ENCODE data around the gene PDF.

PDF gene

DNA sequence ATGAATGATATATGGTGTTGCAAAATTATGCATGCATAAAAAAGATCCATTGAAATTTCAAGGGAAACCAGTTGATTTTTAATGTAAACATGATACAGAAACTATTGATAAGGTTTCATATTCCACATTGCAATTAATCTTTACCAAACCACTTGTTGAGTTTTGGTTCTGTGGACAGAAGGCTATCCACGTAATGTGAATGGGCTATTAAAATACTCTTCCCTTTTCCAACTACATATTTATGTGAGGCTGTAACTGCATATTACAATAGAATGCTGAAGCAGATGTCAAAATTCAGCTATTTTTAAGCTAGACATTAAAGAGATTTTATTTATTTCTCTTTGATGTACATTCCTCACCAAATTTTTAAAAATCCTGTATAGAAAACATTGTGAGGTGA is 53.0 kb downstream of the PDF start:
- DNase-seq (ENCODE audit: low read depth): no peak

All from amniotic epithelial cell (primary cell).